Left ventricle myocardium inferior (tissue), 1 donor: ENCODE results near the gene PIGN. TPM values are rescaled to one million over a fixed set of nuclear protein-coding genes. Genes with fewer than 3 reads are reported as not detected.
"Not testable (repeated sequence)": the region's sequence is repeated elsewhere in the genome, so short reads cannot be mapped to it uniquely, and the experiment has no call there.

ENCODE experiments used
- DNase-seq: peaks from one replicate; pipeline ENCODE4 v3.0.0-alpha.2; 2020
- H3K27ac ChIP-seq: fragments of 200-600 bp; replicated peaks from 2 replicates; pipeline ENCODE4 v1.8.0; 2021
- H3K27me3 ChIP-seq: fragments of 200-600 bp; 2 replicates; pipeline ENCODE4 v1.8.0; 2021; ENCODE audit warnings: low read depth
- H3K36me3 ChIP-seq: fragments of 200-600 bp; 2 replicates; pipeline ENCODE4 v1.8.0; 2021
- H3K4me1 ChIP-seq: fragments of 200-600 bp; 2 replicates; pipeline ENCODE4 v1.8.0; 2021
- H3K4me3 ChIP-seq: fragments of 200-600 bp; 2 replicates; pipeline ENCODE4 v1.8.0; 2021; ENCODE audit warnings: mild to moderate bottlenecking, moderate library complexity
- H3K9me3 ChIP-seq: fragments of 200-600 bp; replicated peaks from 2 replicates; pipeline ENCODE4 v1.8.0; 2021
- CTCF ChIP-seq: fragments of 200-600 bp; IDR thresholded peaks from 2 replicates; pipeline ENCODE4 v1.8.0; 2021; ENCODE audit warnings: antibody characterized with exemption, mild to moderate bottlenecking, borderline replicate concordance
- intact Hi-C: fragments of 100-400 bp; cut with micrococcal nuclease; formaldehyde crosslinking; loops from one replicate; pipeline ENCODE4 v1.11.0; 2022
- total RNA-seq: library from RNA; stranded (reverse); fragmentation: NEBNext Ultra II Directional; extraction: Animal tissue kit (Norgen Biotek cat#: 25700); gene quantifications from one replicate; pipeline ENCODE4 v1.2.1, GENCODE V29; 2021
- donor health status: DM: no; HTN: yes; CAD: no; lungs with severe emphysema.

Gene PIGN
- total RNA-seq, 1 donor from 2014 or later, result 19.7 TPM

- intact Hi-C loops, result no loop called here
- Histone ChIP-seq H3K9me3 (no peaks in the 10 kb centered on the region), H3K36me3 (no peaks in the 10 kb centered on the region), H3K4me3 (no peak overlapping the region), H3K27me3 (no peaks in the 10 kb centered on the region), H3K27ac (no peak overlapping the region), H3K4me1 (peaks cover 25% of the 10 kb centered on the region)
- no peak for TF ChIP-seq CTCF
- DNase-seq, result no peak
These were observed 4.6 kb downstream of the PIGN start for GRCh38 chr18:62182220-62182619.

- Histone ChIP-seq H3K36me3 (no peaks in the 10 kb centered on the region), H3K9me3 (no peaks in the 10 kb centered on the region), H3K4me3 (no peak overlapping the region), H3K27me3 (no peaks in the 10 kb centered on the region), H3K4me1 (no peaks in the 10 kb centered on the region), H3K27ac (no peak overlapping the region)
- intact Hi-C loops, result no loop called here
- no peak for DNase-seq
- no peak for TF ChIP-seq CTCF
These were observed 7.6 kb downstream of the PIGN start for GRCh38 chr18:62179213-62179612.

GRCh38 chr18:62177271-62177670, 9.6 kb downstream of the PIGN start:
- Histone ChIP-seq H3K27ac (no peak overlapping the region), H3K4me3 (no peak overlapping the region), H3K4me1 (no peaks in the 10 kb centered on the region), H3K27me3 (no peaks in the 10 kb centered on the region), H3K9me3 (no peaks in the 10 kb centered on the region), H3K36me3 (no peaks in the 10 kb centered on the region)
- DNase-seq, result no peak
- intact Hi-C loops, result no loop called here
- no peak for TF ChIP-seq CTCF

GRCh38 chr18:62175521-62175920, 11.3 kb downstream of the PIGN start:
- peaks cover 5% of the 10 kb centered on the region for H3K4me1 ChIP-seq
- no peaks in the 10 kb centered on the region for H3K9me3 ChIP-seq
- no peak overlapping the region for H3K4me3 ChIP-seq
- no peaks in the 10 kb centered on the region for H3K36me3 ChIP-seq
- H3K27ac ChIP-seq, result no peak overlapping the region
- H3K27me3 ChIP-seq, result no peaks in the 10 kb centered on the region
- intact Hi-C loops, result no loop called here
- DNase-seq, result no peak
- TF ChIP-seq CTCF, result no peak

GRCh38 chr18:62172298-62172697, 14.6 kb downstream of the PIGN start:
- TF ChIP-seq CTCF, result no peak
- Histone ChIP-seq H3K36me3 (no peaks in the 10 kb centered on the region), H3K27me3 (no peaks in the 10 kb centered on the region), H3K4me1 (peaks cover 6% of the 10 kb centered on the region), H3K4me3 (no peak overlapping the region), H3K9me3 (no peaks in the 10 kb centered on the region), H3K27ac (no peak overlapping the region)
- intact Hi-C loops, result no loop called here
- DNase-seq, result no peak

GRCh38 chr18:62170857-62171256, 16.0 kb downstream of the PIGN start:
- Histone ChIP-seq H3K27me3 (no peaks in the 10 kb centered on the region), H3K4me1 (peaks cover 6% of the 10 kb centered on the region), H3K36me3 (no peaks in the 10 kb centered on the region), H3K9me3 (peaks cover 4% of the 10 kb centered on the region), H3K27ac (no peak overlapping the region), H3K4me3 (no peak overlapping the region)
- intact Hi-C loops, result no loop called here
- no peak for DNase-seq
- no peak for TF ChIP-seq CTCF

- H3K4me3 ChIP-seq, H3K27me3 ChIP-seq, H3K4me1 ChIP-seq, intact Hi-C loops, DNase-seq, H3K27ac ChIP-seq, H3K36me3 ChIP-seq, H3K9me3 ChIP-seq: not testable (repeated sequence)
These were observed 20.3 kb downstream of the PIGN start for GRCh38 chr18:62166524-62166923.
